Upper lobe of right lung (tissue), 1 donor: ENCODE results near the gene ZNF628. TPM values are rescaled to one million over a fixed set of nuclear protein-coding genes. Genes with fewer than 3 reads are reported as not detected.

Experiments used
- ATAC-seq: fragments of 200-7000 bp; cut with Tn5 transposase; one replicate; pipeline ENCODE4 v1.9.1; 2020; ENCODE audit warnings: mild to moderate bottlenecking, moderate library complexity
- DNase-seq: peaks from one replicate; pipeline ENCODE4 v3.0.0-alpha.2; 2020
- H3K27ac ChIP-seq: fragments of 200-600 bp; one replicate; pipeline ENCODE4 v1.8.0; 2022
- H3K27me3 ChIP-seq: fragments of 200-600 bp; one replicate; pipeline ENCODE4 v1.8.0; 2022; ENCODE audit warnings: mild to moderate bottlenecking
- H3K36me3 ChIP-seq: fragments of 200-600 bp; one replicate; pipeline ENCODE4 v1.8.0; 2022
- H3K4me1 ChIP-seq: fragments of 200-600 bp; one replicate; pipeline ENCODE4 v1.8.0; 2022
- H3K4me3 ChIP-seq: fragments of 200-600 bp; one replicate; pipeline ENCODE4 v1.8.0; 2022; ENCODE audit warnings: mild to moderate bottlenecking
- H3K9me3 ChIP-seq: fragments of 200-600 bp; one replicate; pipeline ENCODE4 v1.8.0; 2022
- intact Hi-C: fragments of 100-400 bp; cut with DNase I; formaldehyde crosslinking; loops from one replicate; pipeline ENCODE4 v1.11.0; 2022
- total RNA-seq: library from RNA; stranded (reverse); fragmentation: NEBNext Ultra II Directional; extraction: Animal tissue kit (Norgen Biotek cat#: 25700); gene quantifications from one replicate; pipeline ENCODE4 v1.2.1, GENCODE V29; 2021
- TF ChIP-seq, protein P1 (sequence below): fragments of 200-600 bp; IDR thresholded peaks from one replicate; pipeline ENCODE4 v1.8.0; 2022; ENCODE audit warnings: antibody characterized with exemption
- donor health status: DM: no; HTN: yes; CAD: no; lungs with severe emphysema.

The ZNF628 gene
- total RNA-seq, 1 donor from 2014 or later, result 10.2 TPM

DNA sequence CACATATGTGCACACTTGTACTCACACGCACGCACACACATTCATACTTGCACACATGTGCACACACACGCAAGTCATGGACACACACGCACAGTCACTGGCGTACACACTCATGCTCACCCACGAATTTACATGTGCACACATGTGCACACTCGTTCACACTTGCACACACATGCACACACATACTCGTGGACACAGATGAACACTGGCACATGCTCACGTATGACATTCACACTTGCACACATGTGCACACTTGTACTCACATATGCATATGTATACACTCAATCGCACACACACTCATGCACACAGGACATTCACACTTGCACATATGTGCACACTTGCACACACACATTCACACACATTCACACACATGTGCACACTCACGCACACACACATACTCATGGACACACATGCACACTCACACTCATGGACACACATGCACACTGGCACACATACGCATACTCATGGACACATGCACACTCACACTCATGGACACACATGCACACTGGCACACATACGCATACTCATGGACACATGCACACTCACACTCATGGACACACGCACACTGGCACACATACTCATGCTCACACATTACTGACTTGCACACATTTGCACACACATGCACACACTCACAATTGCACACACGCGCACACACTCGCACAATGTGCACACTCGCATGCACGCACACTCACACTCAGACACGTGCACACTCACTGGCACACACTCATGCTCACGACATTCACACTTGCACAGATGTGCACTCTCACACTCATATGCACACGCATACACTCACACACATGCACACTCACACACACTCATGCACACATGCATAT, 51.0 kb downstream of the ZNF628 start:
- ATAC-seq (no peak), DNase-seq (no peak)
- no peaks in the 10 kb centered on the region for H3K27me3 ChIP-seq
- no peak overlapping the region for H3K27ac ChIP-seq
- no peak overlapping the region for H3K4me3 ChIP-seq
- TF ChIP-seq, protein P1, sequence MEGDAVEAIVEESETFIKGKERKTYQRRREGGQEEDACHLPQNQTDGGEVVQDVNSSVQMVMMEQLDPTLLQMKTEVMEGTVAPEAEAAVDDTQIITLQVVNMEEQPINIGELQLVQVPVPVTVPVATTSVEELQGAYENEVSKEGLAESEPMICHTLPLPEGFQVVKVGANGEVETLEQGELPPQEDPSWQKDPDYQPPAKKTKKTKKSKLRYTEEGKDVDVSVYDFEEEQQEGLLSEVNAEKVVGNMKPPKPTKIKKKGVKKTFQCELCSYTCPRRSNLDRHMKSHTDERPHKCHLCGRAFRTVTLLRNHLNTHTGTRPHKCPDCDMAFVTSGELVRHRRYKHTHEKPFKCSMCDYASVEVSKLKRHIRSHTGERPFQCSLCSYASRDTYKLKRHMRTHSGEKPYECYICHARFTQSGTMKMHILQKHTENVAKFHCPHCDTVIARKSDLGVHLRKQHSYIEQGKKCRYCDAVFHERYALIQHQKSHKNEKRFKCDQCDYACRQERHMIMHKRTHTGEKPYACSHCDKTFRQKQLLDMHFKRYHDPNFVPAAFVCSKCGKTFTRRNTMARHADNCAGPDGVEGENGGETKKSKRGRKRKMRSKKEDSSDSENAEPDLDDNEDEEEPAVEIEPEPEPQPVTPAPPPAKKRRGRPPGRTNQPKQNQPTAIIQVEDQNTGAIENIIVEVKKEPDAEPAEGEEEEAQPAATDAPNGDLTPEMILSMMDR, result no peak
- H3K4me1 ChIP-seq, result peaks cover 3% of the 10 kb centered on the region
- no peaks in the 10 kb centered on the region for H3K9me3 ChIP-seq
- intact Hi-C loops, result no loop called here
- no peaks in the 10 kb centered on the region for H3K36me3 ChIP-seq

- H3K27ac ChIP-seq, result no peak overlapping the region
- H3K36me3 ChIP-seq, result no peaks in the 10 kb centered on the region
- H3K9me3 ChIP-seq, result no peaks in the 10 kb centered on the region
- TF ChIP-seq, protein P1, result no peak
- no peaks in the 10 kb centered on the region for H3K27me3 ChIP-seq
- DNase-seq (no peak), ATAC-seq (no peak)
- H3K4me1 ChIP-seq, result peaks cover 3% of the 10 kb centered on the region
- no peak overlapping the region for H3K4me3 ChIP-seq
- intact Hi-C loops, result no loop called here
Measured at GRCh38 chr19:55528030-55528803, 51.8 kb downstream of the ZNF628 start.

DNA sequence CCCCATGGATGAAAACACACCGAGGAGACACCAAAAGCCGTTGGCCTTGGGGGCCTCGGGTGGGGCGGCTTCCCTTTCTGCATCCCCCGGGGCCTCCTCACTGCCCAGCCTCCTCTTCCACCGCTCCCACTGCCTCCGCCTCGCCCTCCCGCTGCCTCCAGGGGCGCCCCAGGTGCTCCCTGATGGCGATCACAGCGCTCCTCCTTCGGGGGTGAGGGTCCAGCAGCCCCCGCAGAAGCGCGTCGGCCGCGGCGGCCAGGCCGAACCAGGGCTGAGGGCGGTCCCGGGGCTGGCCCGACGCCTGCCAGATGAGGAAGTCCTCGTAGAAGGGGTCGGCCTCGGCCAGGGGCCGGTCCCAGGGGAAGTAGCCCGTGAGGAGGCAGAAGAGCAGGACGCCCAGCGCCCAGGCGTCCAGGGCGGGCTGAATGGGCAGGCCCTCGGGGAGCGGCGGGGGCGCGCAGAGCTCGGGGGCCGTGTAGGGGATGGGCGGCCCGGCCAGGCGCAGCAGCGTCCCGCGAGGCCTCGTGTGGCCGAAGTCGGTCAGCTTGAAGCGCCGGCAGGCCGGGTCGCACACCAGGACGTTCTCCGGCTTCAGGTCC, 53.3 kb downstream of the ZNF628 start:
- no peaks in the 10 kb centered on the region for H3K36me3 ChIP-seq
- TF ChIP-seq, protein P1, result no peak
- no peaks in the 10 kb centered on the region for H3K9me3 ChIP-seq
- H3K4me1 ChIP-seq, result peaks cover 3% of the 10 kb centered on the region
- intact Hi-C loops, result no loop called here
- H3K4me3 ChIP-seq, result no peak overlapping the region
- no peak overlapping the region for H3K27ac ChIP-seq
- DNase-seq, result no peak
- ATAC-seq, result no peak
- H3K27me3 ChIP-seq, result no peaks in the 10 kb centered on the region

DNA sequence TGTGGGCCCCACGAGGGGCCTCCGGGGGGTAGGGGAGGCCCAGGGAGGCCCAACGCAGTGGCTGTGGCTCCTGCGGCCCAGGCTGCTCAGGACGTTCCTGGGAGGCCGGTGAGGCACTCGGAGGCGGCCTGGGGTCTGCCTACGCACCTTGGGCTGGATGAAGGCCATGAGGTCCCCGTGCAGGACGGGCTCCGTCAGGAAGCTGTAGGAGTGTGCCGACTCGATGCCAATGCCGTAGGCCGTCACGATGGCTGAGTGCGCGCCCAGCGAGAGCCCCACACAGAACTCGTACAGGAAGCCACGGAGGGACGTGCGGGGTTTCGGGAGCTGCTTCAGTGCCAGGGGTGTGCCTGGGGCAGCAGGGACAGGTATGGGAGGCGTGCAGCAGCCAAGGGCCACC, 54.6 kb downstream of the ZNF628 start:
- intact Hi-C loops, result no loop called here
- Histone ChIP-seq H3K4me1 (peaks cover 3% of the 10 kb centered on the region), H3K27ac (no peak overlapping the region), H3K27me3 (no peaks in the 10 kb centered on the region), H3K36me3 (no peaks in the 10 kb centered on the region), H3K9me3 (no peaks in the 10 kb centered on the region), H3K4me3 (no peak overlapping the region)
- ATAC-seq, result no peak
- no peak for DNase-seq
- TF ChIP-seq, protein P1, result no peak

Other genes starting within 250 kb of the ZNF628 start
- 4.3 TPM for gene TMEM86B, start 247.9 kb upstream of the ZNF628 start, total RNA-seq
- gene PPP6R1, start 217.6 kb upstream of the ZNF628 start, total RNA-seq, result 61.0 TPM
- 19.7 TPM for gene HSPBP1, start 196.5 kb upstream of the ZNF628 start, total RNA-seq
- gene BRSK1, start 192.6 kb upstream of the ZNF628 start, total RNA-seq, result 1.3 TPM
- 23.9 TPM for gene TMEM150B, start 151.3 kb upstream of the ZNF628 start, total RNA-seq
- gene KMT5C, start 136.7 kb upstream of the ZNF628 start, total RNA-seq, result 11.7 TPM
- not detected for gene COX6B2, start 121.9 kb upstream of the ZNF628 start, total RNA-seq
- gene GARIN5B, start 113.4 kb upstream of the ZNF628 start, total RNA-seq, result not detected
- 0.84 TPM for gene IL11, start 106.2 kb upstream of the ZNF628 start, total RNA-seq
- not detected for gene TMEM190, start 99.8 kb upstream of the ZNF628 start, total RNA-seq
- 19.8 TPM for gene TMEM238, start 92.3 kb upstream of the ZNF628 start, total RNA-seq
- gene RPL28, start 90.7 kb upstream of the ZNF628 start, total RNA-seq, result 1,343 TPM
- gene UBE2S, start 68.8 kb upstream of the ZNF628 start, total RNA-seq, result 19.5 TPM
- not detected for gene SHISA7, start 33.3 kb upstream of the ZNF628 start, total RNA-seq
- gene ISOC2, start 15.0 kb upstream of the ZNF628 start, total RNA-seq, result 25.3 TPM
- not detected for gene C19orf85, start 11.9 kb upstream of the ZNF628 start, total RNA-seq
- gene NAT14, start 8.6 kb downstream of the ZNF628 start, total RNA-seq, result 14.7 TPM
- 6.0 TPM for gene SSC5D, start 11.8 kb downstream of the ZNF628 start, total RNA-seq
- gene SBK2, start 60.5 kb downstream of the ZNF628 start, total RNA-seq, result not detected
- gene SBK3, start 68.9 kb downstream of the ZNF628 start, total RNA-seq, result 1.8 TPM
- 15.7 TPM for gene ZNF579, start 104.2 kb downstream of the ZNF628 start, total RNA-seq
- 14.9 TPM for gene FIZ1, start 122.9 kb downstream of the ZNF628 start, total RNA-seq
- gene ZNF524, start 123.7 kb downstream of the ZNF628 start, total RNA-seq, result 28.6 TPM
- 18.4 TPM for gene ZNF865, start 129.0 kb downstream of the ZNF628 start, total RNA-seq
- gene ZNF784, start 147.9 kb downstream of the ZNF628 start, total RNA-seq, result 9.7 TPM
- 30.7 TPM for gene ZNF580, start 164.4 kb downstream of the ZNF628 start, total RNA-seq
- gene ZNF581, start 167.0 kb downstream of the ZNF628 start, total RNA-seq, result 16.4 TPM
- gene CCDC106, start 171.6 kb downstream of the ZNF628 start, total RNA-seq, result 11.1 TPM
- 142 TPM for gene U2AF2, start 178.4 kb downstream of the ZNF628 start, total RNA-seq
- gene EPN1, start 198.6 kb downstream of the ZNF628 start, total RNA-seq, result 117 TPM